Measurements from ENCODE around the gene MAGOH.
A peak's percentile ranks its signal among the peaks of the same experiment; 100 is the strongest.

MAGOH gene

DNA sequence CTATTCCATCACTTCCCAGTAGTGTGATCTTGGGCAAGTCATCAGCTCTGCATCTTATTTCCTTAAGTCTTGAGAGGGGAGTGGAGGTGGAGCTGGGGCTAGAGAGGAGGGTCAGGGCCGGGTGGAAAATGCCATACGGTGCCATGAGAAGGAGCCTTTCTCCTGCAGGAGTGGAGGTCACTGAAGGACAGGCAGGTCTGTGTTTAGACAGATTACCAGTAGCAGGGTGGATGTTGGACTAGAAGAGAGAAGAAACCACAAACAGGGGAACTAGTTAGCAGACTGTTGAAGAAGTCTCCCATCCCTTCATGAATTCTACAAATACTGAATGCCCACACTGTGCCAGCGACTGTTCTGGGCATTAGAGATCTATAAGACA lies 55.6 kb downstream of the MAGOH start:
- no peak for ATAC-seq
- TF ChIP-seq RARB (CRISPR knock-in tag; IDR thresholded peaks at IDR 0.05) (no peak), BACH2 (CRISPR knock-in tag; IDR thresholded peaks at IDR 0.05; ENCODE audit: borderline replicate concordance) (no peak)

DNA sequence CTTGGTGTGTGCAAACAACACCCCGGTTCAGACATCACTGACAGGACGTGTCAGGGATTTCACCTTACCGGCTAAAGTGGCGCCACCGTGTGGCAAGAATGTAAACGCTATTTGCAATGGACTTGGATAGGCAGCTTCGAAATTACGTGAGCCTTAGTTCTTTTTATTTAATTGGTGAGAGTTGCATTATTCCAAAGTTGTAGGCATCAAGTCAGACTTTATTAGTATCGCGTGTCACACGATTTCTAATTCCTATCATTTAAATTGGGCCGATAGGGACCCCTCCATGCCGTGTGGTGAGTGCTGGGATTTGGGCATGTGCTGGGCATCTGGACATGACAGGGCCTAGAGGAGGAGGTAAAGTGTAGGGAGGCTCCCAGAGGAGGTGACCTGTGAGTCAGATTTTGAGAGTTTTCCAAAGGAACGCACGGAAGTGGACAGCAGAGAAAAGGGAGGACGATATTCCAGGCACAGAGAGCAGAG lies 56.2 kb downstream of the MAGOH start:
- TF ChIP-seq, protein P1, sequence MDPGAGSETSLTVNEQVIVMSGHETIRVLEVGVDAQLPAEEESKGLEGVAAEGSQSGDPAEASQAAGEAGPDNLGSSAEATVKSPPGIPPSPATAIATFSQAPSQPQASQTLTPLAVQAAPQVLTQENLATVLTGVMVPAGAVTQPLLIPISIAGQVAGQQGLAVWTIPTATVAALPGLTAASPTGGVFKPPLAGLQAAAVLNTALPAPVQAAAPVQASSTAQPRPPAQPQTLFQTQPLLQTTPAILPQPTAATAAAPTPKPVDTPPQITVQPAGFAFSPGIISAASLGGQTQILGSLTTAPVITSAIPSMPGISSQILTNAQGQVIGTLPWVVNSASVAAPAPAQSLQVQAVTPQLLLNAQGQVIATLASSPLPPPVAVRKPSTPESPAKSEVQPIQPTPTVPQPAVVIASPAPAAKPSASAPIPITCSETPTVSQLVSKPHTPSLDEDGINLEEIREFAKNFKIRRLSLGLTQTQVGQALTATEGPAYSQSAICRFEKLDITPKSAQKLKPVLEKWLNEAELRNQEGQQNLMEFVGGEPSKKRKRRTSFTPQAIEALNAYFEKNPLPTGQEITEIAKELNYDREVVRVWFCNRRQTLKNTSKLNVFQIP (CRISPR knock-in tag; IDR thresholded peaks at IDR 0.05; ENCODE audit: borderline replicate concordance, low read depth) = no peak
- TF ChIP-seq ZFP30 (CRISPR knock-in tag; IDR thresholded peaks at IDR 0.05) (no peak), PPARA (CRISPR knock-in tag; IDR thresholded peaks at IDR 0.05; ENCODE audit: borderline replicate concordance) (no peak), ZC3H10 (CRISPR knock-in tag; IDR thresholded peaks at IDR 0.05) (no peak), ISL1 (CRISPR knock-in tag; IDR thresholded peaks at IDR 0.05) (no peak)

DNA sequence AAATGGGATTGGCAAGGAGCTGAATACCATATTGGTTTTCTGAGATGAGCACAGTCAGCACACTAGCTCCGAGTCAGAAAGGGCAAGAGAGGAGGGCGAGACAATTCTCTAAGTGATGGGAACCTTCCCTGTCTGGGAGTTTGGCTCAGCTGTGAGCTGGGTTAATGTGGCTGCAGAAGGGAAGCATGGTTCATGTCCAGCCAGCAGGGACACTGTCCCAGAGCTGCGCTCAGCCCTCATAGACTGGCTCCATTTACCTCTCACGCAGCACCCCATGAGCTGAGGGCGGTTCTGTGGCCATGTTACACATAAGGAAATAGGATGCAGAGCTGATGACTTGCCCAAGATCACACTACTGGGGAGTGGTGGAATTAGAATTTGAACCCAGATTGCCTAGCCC lies 57.4 kb downstream of the MAGOH start:
- TF ChIP-seq ZNF565 (CRISPR knock-in tag; conservative IDR thresholded peaks at IDR 0.05; ENCODE audit: low read depth) (no peak), BACH2 (CRISPR knock-in tag; IDR thresholded peaks at IDR 0.05; ENCODE audit: borderline replicate concordance) (no peak), TOX (CRISPR knock-in tag; IDR thresholded peaks at IDR 0.05; ENCODE audit: borderline replicate concordance) (no peak), RARB (CRISPR knock-in tag; IDR thresholded peaks at IDR 0.05) (no peak), ZFP3 (CRISPR knock-in tag; IDR thresholded peaks at IDR 0.05) (no peak), CREB5 (CRISPR knock-in tag; IDR thresholded peaks at IDR 0.05; ENCODE audit: low read depth) (no peak), OSR1 (CRISPR knock-in tag; IDR thresholded peaks at IDR 0.05) (no peak), ISL1 (CRISPR knock-in tag; IDR thresholded peaks at IDR 0.05) (no peak), TCF4 (CRISPR knock-in tag; IDR thresholded peaks at IDR 0.05; ENCODE audit: borderline replicate concordance) (no peak), ZC3H10 (CRISPR knock-in tag; IDR thresholded peaks at IDR 0.05) (no peak), CSDC2 (CRISPR knock-in tag; IDR thresholded peaks at IDR 0.05) (no peak), GLIS3 (CRISPR knock-in tag; IDR thresholded peaks at IDR 0.05) (no peak), TSHZ2 (CRISPR knock-in tag; IDR thresholded peaks at IDR 0.05) (no peak), ESRRG (CRISPR knock-in tag; IDR thresholded peaks at IDR 0.05) (no peak), PATZ1 (CRISPR knock-in tag; IDR thresholded peaks at IDR 0.05; ENCODE audit: borderline replicate concordance) (no peak), SNAI2 (CRISPR knock-in tag; IDR thresholded peaks at IDR 0.05) (no peak)
- TF ChIP-seq, protein P2, sequence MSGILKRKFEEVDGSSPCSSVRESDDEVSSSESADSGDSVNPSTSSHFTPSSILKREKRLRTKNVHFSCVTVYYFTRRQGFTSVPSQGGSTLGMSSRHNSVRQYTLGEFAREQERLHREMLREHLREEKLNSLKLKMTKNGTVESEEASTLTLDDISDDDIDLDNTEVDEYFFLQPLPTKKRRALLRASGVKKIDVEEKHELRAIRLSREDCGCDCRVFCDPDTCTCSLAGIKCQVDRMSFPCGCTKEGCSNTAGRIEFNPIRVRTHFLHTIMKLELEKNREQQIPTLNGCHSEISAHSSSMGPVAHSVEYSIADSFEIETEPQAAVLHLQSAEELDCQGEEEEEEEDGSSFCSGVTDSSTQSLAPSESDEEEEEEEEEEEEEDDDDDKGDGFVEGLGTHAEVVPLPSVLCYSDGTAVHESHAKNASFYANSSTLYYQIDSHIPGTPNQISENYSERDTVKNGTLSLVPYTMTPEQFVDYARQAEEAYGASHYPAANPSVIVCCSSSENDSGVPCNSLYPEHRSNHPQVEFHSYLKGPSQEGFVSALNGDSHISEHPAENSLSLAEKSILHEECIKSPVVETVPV (CRISPR knock-in tag; IDR thresholded peaks at IDR 0.05) = no peak
- ATAC-seq = no peak

More for the DNA sequence above, 56.2 kb downstream of the MAGOH start:
- peak; percentile 89 for ATAC-seq

GRCh38 chr1:53180226-53180625 lies 58.1 kb downstream of the MAGOH start:
- no peak for ATAC-seq
- no peak for TF ChIP-seq ZFP30 (CRISPR knock-in tag; IDR thresholded peaks at IDR 0.05)
- no peak for TF ChIP-seq CREB5 (CRISPR knock-in tag; IDR thresholded peaks at IDR 0.05; ENCODE audit: low read depth)
- TF ChIP-seq GLIS3 (CRISPR knock-in tag; IDR thresholded peaks at IDR 0.05) = no peak
- TF ChIP-seq CSDC2 (CRISPR knock-in tag; IDR thresholded peaks at IDR 0.05) = no peak
- no peak for TF ChIP-seq ZNF70 (CRISPR knock-in tag; IDR thresholded peaks at IDR 0.05)
- no peak for TF ChIP-seq ZFP3 (CRISPR knock-in tag; IDR thresholded peaks at IDR 0.05)
- no peak for TF ChIP-seq OSR1 (CRISPR knock-in tag; IDR thresholded peaks at IDR 0.05)
- no peak for TF ChIP-seq ZC3H10 (CRISPR knock-in tag; IDR thresholded peaks at IDR 0.05)
- TF ChIP-seq ESRRG (CRISPR knock-in tag; IDR thresholded peaks at IDR 0.05) = no peak
- no peak for TF ChIP-seq ZNF565 (CRISPR knock-in tag; conservative IDR thresholded peaks at IDR 0.05; ENCODE audit: low read depth)
- TF ChIP-seq, protein P2 (CRISPR knock-in tag; IDR thresholded peaks at IDR 0.05) = no peak
